DMS114 treated with DMSO at 0.1 percent for 48 hours (cell line): ENCODE measurements around the gene RPA1.
A peak's percentile ranks its signal among the peaks of the same experiment; 100 is the strongest.
"Not testable (repeated sequence)": the region's sequence is repeated elsewhere in the genome, so short reads cannot be mapped to it uniquely, and the experiment has no call there.

Experiments used
- DNase-seq: peaks from one replicate; lab custom pipeline; 2025; ENCODE audit not compliant: unreplicated experiment; lab: John Stamatoyannopoulos, UW

The RPA1 gene

DNA sequence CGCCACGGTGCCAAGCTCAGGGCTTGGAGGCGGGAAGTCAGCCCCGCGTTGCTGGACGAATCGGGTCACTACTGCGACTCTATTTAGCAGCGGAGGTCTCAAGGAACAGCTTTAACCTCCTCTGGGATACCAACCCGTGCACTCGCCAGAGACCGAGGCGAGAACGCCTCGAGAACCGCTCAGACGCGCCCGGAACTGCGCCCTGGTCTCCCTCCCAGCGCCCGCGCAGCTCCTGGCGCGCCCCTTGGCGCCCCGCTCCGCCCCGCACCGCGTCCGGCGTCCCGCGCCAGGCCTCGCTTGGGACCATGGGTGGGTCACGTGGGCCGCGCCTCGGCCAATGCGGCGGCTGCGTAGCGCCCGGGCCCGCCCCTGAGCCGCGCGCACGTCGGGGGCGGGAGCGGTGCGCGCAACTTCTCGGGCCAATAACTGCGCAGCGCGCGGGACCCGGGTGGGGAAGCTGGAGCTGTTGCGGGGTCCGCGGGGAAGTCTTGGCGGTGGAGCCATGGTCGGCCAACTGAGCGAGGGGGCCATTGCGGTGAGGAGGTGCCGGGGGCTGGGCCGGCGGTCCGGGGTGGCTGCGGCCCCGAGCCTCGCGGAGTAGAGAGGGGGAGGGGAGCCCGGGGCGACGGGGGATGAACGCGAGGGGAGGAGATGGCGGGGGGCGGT lies at the start of gene RPA1, which contains the start of gene SMYD4:
Gene RPA1, plus strand, starts transcription at position 414 of the 666 bp plus-strand sequence. Its CDS starts 89 bp downstream, at position 503.
Gene SMYD4, minus strand, starts transcription at position 311 of the 666 bp plus-strand sequence. CDS start 1,908 bp downstream, outside the sequence.
- DNase-seq: peak; percentile 62

GRCh38 chr17:1782171-1782567 lies 47.6 kb upstream of the RPA1 start:
- DNase-seq: no peak

- no peak for DNase-seq
Measured at GRCh38 chr17:1783271-1783670, 46.5 kb upstream of the RPA1 start.

GRCh38 chr17:1783834-1784611 lies 45.8 kb upstream of the RPA1 start:
- DNase-seq: peak; percentile 12

- no peak for DNase-seq
Measured at GRCh38 chr17:1785930-1786329, 43.9 kb upstream of the RPA1 start.

DNA sequence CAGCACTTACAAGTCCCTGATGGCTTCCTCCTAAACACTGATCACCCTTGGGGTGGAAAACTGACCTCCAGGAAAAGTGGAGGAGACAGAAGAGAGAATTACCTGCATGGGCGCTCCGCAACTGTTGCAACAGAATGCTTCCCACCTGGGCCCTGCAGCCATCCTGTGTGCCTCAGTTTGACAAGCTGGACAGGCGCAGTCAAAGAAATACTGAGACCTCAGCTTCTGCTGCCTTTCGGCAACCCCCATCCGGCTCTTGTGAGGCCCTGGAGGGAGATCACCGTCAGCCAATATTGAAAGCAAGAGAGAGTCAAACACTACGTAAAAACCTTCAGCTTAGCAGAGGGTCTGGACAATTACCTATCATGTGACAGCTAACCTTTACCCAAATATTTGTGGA lies 43.1 kb upstream of the RPA1 start:
- no peak for DNase-seq

- DNase-seq: no peak
Measured at GRCh38 chr17:1787301-1787902, 42.4 kb upstream of the RPA1 start.

- no peak for DNase-seq
Measured at GRCh38 chr17:1789936-1790335, 39.9 kb upstream of the RPA1 start.

DNA sequence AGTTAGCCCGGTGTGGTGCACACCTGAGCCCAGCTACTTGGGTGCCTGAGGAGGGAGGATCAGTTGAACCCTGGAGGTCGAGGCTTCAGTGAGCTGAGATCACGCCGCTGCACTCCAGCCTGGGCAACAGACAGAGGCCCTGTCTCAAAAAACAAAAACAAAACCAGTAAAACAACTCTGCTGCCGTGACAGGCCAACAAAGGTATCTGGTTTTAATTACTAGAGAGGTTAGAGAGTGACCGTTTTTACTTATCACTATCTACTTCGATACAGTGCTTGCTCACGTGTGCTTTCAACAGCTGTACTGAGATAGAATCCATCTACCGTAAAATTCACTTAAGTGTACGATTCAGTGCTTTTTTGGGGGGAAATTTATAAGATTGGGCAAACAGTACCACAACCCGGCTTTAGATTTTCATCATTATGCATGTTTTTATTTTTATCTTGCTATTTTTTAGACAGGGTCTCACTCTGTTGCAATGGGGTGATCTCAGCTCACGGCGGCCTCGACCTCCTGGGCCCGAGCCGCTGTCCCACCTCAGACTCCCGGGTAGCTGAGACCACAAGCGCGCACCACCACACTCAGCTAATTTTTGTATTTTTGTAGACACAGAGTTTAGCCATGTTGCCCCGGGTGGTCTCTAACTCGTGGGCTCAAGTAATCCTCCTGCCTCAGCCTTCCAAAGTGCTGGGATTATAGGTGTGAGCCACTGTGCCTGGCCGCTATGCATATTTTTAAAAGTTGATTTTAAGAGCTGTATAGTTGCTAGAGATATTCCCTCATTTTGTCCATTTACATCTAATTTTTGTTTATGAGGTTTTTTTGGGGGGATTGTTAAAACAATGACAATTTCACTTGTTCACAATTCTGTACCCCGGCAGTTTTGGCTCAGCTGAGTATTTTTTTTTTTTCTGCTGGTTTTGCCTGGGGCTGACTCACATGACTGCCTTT lies 37.0 kb upstream of the RPA1 start:
- DNase-seq: no peak

- no peak for DNase-seq
Measured at GRCh38 chr17:1793447-1793806, 36.4 kb upstream of the RPA1 start.

DNA sequence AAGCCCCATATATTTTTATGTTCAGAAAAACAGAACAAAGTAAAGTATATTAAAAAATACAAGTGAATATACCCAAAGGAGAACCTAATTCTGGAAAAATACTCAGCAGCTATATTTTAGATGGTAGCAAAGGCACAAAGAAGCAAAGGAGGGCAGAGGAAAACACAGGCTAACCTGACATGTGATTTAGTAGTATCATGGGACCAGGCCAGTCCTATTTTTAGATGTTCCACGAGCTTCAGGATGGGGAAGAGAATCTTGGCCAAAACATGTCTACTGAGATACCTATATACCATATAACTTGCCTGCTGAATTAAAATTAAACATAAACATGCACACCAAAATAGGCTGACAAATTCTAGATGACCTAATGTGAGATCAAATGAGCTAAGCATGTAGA lies 33.0 kb upstream of the RPA1 start:
- no peak for DNase-seq

GRCh38 chr17:1797323-1797722 lies 32.5 kb upstream of the RPA1 start:
- no peak for DNase-seq

- DNase-seq: not testable (repeated sequence)
Measured at GRCh38 chr17:1797846-1798245, 32.0 kb upstream of the RPA1 start.

GRCh38 chr17:1800240-1800639 lies 29.6 kb upstream of the RPA1 start:
- DNase-seq: no peak

- no peak for DNase-seq
Measured at GRCh38 chr17:1800712-1801111, 29.1 kb upstream of the RPA1 start.

GRCh38 chr17:1802429-1802828 lies 27.4 kb upstream of the RPA1 start:
- DNase-seq: no peak

DNA sequence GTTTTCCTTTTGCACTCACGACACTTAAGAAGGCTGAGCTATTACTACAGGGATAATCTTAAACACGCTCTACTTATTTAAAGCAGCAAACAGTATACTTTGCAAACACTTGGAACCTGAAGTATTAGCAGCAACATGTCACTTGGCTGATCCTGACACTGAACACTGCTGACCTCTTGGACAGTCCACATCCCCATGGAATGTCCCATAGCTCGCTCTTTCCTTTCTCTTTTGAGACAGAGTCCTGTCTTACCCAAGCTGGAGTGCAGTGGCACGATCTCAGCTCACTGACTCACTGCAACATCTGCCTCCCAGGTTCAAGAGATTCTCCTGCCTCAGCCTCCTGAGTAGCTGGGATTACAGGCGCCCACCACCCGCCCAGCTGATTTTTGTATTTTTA lies 26.5 kb upstream of the RPA1 start:
- DNase-seq: no peak

- no peak for DNase-seq
Measured at GRCh38 chr17:1807890-1808289, 21.9 kb upstream of the RPA1 start.

DNA sequence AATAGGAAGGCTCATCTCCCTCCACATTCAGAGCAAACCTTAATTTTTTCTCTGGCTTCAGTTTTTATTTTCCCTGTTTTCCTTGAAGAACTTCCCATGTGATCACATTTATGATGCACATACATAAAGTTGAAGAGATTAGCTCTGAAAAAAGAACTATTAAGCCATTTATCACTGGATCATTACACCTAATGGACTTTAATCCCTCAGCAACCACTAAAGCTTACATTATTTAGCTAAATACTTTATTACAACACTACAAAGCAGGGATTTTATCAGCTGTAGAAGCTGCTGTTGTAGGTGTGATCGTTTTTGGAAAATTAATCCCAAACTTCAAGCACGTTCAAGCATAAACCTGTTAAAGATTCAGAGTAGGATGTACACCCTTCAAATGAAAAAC lies 21.2 kb upstream of the RPA1 start:
- no peak for DNase-seq

GRCh38 chr17:1809815-1810214 lies 20.0 kb upstream of the RPA1 start:
- not testable (repeated sequence) for DNase-seq
